Skeletal muscle satellite cell (primary cell): ENCODE measurements around the gene TTI1.

ENCODE experiments used
- H3K27me3 ChIP-seq: 2 replicates; pipeline ENCODE4 v1.7.0; 2013; ENCODE audit warnings: low read length; ENCODE audit not compliant: control insufficient read depth, insufficient read depth
- H3K36me3 ChIP-seq: 2 replicates; pipeline ENCODE4 v1.7.0; 2013; ENCODE audit warnings: mild to moderate bottlenecking, control low read depth, low read length; ENCODE audit not compliant: insufficient read depth
- H3K4me1 ChIP-seq: 2 replicates; pipeline ENCODE4 v1.7.0; 2013; ENCODE audit warnings: low read length; ENCODE audit not compliant: control insufficient read depth, insufficient read depth
- H3K4me2 ChIP-seq: 2 replicates; pipeline ENCODE4 v1.7.0; 2013; ENCODE audit warnings: mild to moderate bottlenecking, low read length
- H3K4me3 ChIP-seq: 2 replicates; pipeline ENCODE4 v1.7.0; 2013; ENCODE audit warnings: low read length
- H3K9ac ChIP-seq: 2 replicates; pipeline ENCODE4 v1.7.0; 2013; ENCODE audit warnings: mild to moderate bottlenecking, low read depth, low read length, moderate library complexity
- H3K9me3 ChIP-seq: replicated peaks from 2 replicates; pipeline ENCODE4 v1.7.0; 2013; ENCODE audit warnings: mild to moderate bottlenecking, control low read depth, low read length

TTI1 gene

DNA sequence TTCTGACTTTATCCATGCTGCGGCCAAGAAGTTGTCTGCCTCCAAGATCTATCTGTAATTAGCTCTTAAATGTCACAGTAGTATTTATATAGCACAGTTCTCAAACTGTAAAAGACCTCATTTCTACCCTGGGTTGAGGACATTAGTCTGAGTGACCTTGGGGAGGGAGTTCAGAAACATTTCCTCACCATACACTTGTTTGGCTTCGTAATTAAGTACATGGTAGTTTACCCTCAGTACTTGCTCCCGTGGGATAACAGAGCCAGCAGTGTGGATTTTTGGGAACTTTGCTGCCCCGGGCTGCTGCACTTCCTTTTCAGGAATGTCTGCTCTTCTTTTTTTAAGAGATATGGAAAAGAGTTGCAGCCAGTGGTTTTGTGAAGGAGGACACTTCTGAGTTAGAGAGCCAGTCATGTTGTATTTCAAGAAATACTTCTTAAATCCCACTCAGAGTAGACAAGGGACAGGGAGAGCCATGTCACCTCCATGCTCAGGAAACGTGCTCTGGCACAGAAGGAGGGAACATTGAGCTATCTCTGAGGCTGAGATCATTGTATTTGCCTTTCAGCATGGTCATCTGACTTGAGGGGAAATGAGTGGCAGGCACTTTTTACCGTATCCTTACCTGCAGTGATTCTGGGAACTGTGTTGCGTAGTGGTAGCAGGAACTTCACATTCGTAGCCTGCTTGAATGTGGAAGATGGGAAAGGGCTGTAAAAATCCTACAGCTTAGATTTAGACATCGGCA, 33.9 kb upstream of the TTI1 start:
- Histone ChIP-seq H3K4me3 (no peak overlapping the region), H3K9ac (no peak overlapping the region), H3K36me3 (peaks cover 83% of the 10 kb centered on the region), H3K4me1 (no peaks in the 10 kb centered on the region), H3K9me3 (no peaks in the 10 kb centered on the region), H3K27me3 (no peaks in the 10 kb centered on the region), H3K4me2 (no peak overlapping the region)

DNA sequence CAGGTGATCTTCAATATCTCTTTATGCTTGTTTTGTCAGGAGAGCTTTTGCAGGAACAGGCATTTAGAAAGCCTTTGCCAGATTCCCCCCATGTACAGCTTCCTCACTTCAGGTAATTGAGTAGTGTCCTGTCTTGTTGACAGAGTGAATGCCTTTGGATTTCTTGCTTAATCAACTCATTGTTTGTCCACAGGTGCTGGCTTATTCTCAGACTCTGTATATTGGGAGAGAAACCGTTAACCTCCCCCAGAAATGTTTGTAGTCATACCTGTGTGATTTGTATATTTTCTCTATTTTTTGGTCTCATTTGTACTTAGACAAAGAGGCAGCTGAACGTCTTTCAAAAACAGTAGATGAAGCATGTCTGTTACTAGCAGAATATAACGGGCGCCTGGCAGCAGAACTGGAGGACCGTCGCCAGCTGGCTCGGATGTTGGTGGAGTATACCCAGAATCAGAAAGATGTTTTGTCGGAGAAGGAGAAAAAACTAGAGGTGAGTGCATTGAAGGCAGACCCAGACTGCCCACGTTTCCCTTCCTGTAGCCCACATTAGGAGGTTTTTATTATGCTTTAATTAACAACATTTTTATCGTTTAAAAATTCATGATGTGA, 32.6 kb upstream of the TTI1 start:
- no peaks in the 10 kb centered on the region for H3K27me3 ChIP-seq

DNA sequence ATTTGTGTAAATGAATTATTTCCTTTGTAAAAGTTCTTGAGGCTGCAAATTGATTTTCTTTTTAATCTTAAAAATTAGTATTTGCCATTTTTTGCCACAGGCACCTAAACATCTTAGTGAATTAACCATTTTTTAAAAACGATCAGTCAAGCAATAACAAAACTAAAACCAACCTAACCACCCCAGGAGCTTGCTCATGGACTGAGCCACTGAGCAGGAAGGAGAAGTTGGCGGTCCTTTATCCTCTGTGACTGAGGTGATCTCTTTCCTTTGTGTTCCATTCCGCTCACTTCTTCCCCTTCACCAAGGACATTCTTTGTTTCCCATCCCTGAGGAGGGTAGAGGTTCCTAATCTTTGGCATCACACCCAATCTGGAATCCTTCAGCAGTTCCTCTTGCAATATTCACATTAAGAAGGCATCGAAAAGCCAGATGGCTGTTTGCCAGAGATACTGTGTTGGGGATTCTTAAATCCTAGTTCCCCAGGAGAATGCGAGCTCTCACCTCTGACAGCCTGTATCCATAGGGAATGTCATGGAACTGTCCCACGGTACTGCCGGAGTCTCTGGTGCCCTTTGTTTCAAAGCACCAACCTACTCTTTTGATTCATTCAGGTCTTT, 30.8 kb upstream of the TTI1 start:
- Histone ChIP-seq H3K4me3 (no peak overlapping the region), H3K9me3 (no peaks in the 10 kb centered on the region), H3K36me3 (peaks cover 81% of the 10 kb centered on the region), H3K27me3 (no peaks in the 10 kb centered on the region), H3K4me2 (no peak overlapping the region), H3K4me1 (peaks cover 8% of the 10 kb centered on the region), H3K9ac (no peak overlapping the region)

More for the DNA sequence above, 32.6 kb upstream of the TTI1 start:
- H3K4me1 ChIP-seq = no peaks in the 10 kb centered on the region
- H3K9me3 ChIP-seq = no peaks in the 10 kb centered on the region
- no peak overlapping the region for H3K4me2 ChIP-seq
- H3K36me3 ChIP-seq = peaks cover 80% of the 10 kb centered on the region
- H3K9ac ChIP-seq = no peak overlapping the region
- no peak overlapping the region for H3K4me3 ChIP-seq

DNA sequence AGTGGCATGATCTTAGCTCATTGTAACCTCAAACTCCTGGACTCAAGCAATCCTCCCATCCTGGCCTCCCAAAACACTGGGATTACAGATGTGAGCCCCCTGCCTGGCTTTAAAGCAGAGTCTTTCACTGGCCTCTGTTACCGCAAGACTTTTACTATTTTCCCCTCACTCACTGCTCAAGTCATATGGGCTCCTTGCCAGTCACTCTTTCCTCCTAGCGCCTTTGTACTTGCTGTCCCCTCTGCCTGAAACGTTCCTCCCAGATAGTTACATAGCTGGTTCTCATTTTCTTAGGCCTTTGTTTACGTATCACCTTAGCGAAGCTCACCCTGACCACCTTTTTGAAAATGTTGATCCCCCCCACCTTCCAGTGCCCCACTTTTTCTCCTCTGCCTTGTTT, 29.6 kb upstream of the TTI1 start:
- no peak overlapping the region for H3K4me2 ChIP-seq
- no peak overlapping the region for H3K9ac ChIP-seq
- H3K4me3 ChIP-seq = no peak overlapping the region
- no peaks in the 10 kb centered on the region for H3K9me3 ChIP-seq
- H3K36me3 ChIP-seq = peaks cover 78% of the 10 kb centered on the region
- peaks cover 8% of the 10 kb centered on the region for H3K4me1 ChIP-seq
- H3K27me3 ChIP-seq = no peaks in the 10 kb centered on the region

DNA sequence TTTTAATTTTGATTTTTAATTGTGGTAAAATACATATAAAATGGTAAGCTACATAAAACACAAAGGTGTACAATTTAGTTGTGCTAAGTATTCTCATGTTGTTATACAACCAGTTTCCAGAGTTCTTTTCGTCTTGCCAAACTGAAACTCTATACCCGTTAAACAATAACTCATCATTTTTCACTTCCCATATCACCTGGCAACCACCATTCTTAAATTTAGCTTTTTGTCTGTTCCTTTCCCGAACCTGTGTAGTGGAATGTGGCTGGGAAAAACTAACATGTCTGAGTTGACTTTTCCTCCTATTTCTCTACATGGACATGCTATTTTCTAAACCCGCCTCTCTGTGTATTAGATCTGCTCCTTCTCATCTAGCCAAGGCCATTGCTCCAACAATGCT, 27.9 kb upstream of the TTI1 start:
- Histone ChIP-seq H3K36me3 (peaks cover 76% of the 10 kb centered on the region), H3K9me3 (no peaks in the 10 kb centered on the region), H3K4me3 (no peak overlapping the region), H3K4me2 (no peak overlapping the region), H3K27me3 (no peaks in the 10 kb centered on the region), H3K4me1 (peaks cover 11% of the 10 kb centered on the region), H3K9ac (no peak overlapping the region)

DNA sequence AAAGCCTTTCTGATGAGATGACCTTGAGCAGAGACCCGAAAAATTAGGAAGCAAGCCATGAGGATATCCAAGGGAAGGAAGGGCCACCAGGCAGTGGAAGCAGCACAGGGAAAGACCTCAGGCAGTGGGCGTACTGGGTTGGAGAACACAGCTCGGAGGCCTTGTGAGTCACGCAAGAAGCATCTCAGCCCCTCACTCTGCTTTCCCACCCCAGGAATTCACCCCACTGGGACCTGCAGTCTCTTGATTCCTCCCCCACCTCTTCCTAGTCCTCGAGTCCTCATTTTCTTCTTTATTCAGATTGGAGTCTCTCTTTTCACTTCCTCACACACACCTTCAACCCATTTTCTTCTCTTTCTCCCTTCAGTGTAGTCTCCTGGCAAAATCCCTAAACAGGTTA, 27.3 kb upstream of the TTI1 start:
- Histone ChIP-seq H3K4me2 (no peak overlapping the region), H3K27me3 (no peaks in the 10 kb centered on the region), H3K9me3 (no peaks in the 10 kb centered on the region), H3K4me1 (peaks cover 11% of the 10 kb centered on the region), H3K9ac (no peak overlapping the region), H3K4me3 (no peak overlapping the region), H3K36me3 (peaks cover 70% of the 10 kb centered on the region)

DNA sequence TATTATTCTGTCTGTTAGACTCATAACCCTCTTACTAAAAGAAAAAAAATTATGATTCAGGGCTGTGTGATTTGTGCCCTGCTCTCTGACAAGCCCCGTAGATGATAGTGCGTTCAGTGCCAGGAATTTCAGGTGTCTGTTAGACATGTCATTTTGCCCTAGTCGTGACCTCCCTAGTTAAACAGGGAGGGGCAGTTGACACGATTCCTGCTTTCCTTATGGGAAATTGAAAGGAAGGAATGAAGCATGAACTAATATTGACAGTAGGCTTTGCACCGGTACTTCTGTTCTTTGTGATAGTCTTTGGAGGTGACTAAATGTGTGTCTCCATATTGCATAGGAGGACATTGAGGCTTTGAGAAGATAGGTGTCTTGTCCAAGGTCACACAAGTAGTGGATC, 26.6 kb upstream of the TTI1 start:
- Histone ChIP-seq H3K4me2 (no peak overlapping the region), H3K4me3 (no peak overlapping the region)

DNA sequence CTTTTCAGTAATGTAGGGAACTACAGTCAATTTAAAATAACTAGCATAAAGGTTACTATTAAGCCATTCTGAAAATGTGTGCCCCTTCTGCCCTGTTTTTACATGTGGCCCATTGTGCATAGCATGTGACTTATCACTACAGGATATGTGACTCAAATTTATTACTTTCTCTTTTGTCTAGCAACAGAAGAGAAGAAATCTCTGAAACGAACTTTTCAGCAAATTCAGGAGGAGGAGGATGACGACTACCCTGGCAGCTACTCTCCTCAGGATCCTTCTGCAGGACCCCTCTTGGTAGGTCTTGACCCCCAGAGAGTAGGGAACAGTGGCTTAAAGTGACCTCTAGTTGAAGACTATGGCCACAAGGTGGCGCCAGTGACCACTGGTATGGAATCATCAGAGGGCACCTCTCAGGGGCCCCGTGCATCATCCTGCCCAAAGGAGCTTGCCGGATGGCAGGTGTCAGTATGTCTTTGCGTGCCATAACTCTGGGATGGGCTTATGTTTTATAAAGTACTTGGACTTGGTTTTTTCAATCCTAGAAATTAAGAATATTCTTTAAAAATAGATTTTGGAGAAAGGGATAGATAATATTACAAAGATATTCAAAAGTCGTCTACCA, 24.2 kb upstream of the TTI1 start:
- H3K4me2 ChIP-seq = no peak overlapping the region
- no peaks in the 10 kb centered on the region for H3K9me3 ChIP-seq
- H3K9ac ChIP-seq = no peak overlapping the region
- no peaks in the 10 kb centered on the region for H3K27me3 ChIP-seq
- peaks cover 49% of the 10 kb centered on the region for H3K36me3 ChIP-seq
- no peak overlapping the region for H3K4me3 ChIP-seq
- peaks cover 11% of the 10 kb centered on the region for H3K4me1 ChIP-seq

More for the DNA sequence above, 26.6 kb upstream of the TTI1 start:
- Histone ChIP-seq H3K27me3 (no peaks in the 10 kb centered on the region), H3K9ac (no peak overlapping the region), H3K36me3 (peaks cover 63% of the 10 kb centered on the region), H3K4me1 (peaks cover 11% of the 10 kb centered on the region), H3K9me3 (no peaks in the 10 kb centered on the region)

DNA sequence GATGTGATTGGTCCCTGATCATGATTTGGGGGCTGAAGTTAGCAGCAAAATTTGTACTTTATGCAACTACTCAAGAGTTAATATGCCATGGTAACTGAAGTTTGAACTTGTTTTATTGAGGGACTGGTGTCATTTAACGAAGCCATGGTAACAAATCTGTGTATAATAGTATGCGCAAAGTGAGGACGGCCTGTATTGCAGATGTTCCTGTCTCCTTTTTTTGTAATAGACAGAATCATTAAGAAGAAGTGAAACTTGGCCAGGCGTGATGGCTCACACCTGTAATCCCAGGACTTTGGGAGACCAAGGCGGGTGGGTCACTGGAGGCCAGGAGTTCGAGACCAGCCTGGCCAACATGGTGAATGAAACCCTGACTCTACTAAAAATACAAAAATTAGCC, 22.6 kb upstream of the TTI1 start:
- H3K36me3 ChIP-seq = peaks cover 36% of the 10 kb centered on the region
- H3K9me3 ChIP-seq = no peaks in the 10 kb centered on the region

DNA sequence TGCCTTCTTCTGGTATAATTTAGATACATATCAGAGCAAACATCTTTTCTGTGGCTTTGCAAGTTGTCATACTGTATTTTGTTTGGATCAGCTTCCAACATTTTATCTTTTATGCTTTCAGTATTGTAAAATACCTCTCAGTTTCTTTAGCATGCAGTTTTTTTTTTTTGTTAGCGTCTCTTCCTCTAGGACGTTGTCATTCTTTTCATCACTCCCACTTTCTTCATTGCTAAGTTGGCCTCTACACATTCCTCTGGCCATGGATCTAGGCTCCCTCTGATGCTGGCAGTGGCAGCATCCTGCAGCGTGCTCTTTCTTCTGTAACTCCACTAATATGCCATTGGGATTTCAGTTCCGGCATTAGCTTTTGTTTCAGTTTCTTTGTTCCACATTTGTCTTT, 22.0 kb upstream of the TTI1 start:
- peaks cover 14% of the 10 kb centered on the region for H3K4me1 ChIP-seq
- H3K36me3 ChIP-seq = peaks cover 32% of the 10 kb centered on the region
- no peak overlapping the region for H3K4me3 ChIP-seq
- H3K9ac ChIP-seq = no peak overlapping the region
- H3K9me3 ChIP-seq = no peaks in the 10 kb centered on the region
- H3K27me3 ChIP-seq = no peaks in the 10 kb centered on the region
- no peak overlapping the region for H3K4me2 ChIP-seq

More for the DNA sequence above, 22.6 kb upstream of the TTI1 start:
- no peak overlapping the region for H3K4me3 ChIP-seq
- H3K9ac ChIP-seq = no peak overlapping the region
- H3K27me3 ChIP-seq = no peaks in the 10 kb centered on the region
- peaks cover 13% of the 10 kb centered on the region for H3K4me1 ChIP-seq
- H3K4me2 ChIP-seq = no peak overlapping the region

DNA sequence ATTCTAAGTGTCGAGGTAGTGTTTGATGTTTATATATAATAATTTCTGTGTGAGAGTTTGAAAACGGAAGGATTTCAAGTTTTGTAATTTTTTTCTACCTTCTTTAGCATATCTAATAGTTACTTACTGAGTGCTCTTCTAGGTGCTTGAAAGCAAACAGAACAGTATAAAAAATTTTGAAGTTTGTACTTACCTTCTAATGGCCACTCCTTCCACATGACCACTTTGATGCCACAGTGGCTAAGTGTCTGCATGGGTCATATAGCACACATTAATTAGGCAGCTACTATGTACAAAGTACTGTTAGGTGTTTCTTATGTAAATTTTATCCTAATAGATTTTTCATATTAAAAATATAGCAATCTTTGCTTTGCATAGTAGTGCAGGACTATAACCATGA, 21.4 kb upstream of the TTI1 start:
- H3K27me3 ChIP-seq = no peaks in the 10 kb centered on the region
- peaks cover 27% of the 10 kb centered on the region for H3K36me3 ChIP-seq
- H3K9me3 ChIP-seq = no peaks in the 10 kb centered on the region
- H3K4me3 ChIP-seq = no peak overlapping the region
- H3K4me2 ChIP-seq = no peak overlapping the region
- no peak overlapping the region for H3K9ac ChIP-seq
- H3K4me1 ChIP-seq = peaks cover 18% of the 10 kb centered on the region
